AG08395 (cell line): ENCODE results near the gene AUH.
"Not testable (repeated sequence)": the region's sequence is repeated elsewhere in the genome, so short reads cannot be mapped to it uniquely, and the experiment has no call there.

Source experiments
- DNase-seq: peaks from one replicate; pipeline ENCODE4 v3.0.0; 2012; ENCODE audit warnings: mixed read lengths, low spot score

AUH gene

GRCh38 chr9:91378695-91379127 is 17.0 kb upstream of the AUH start:
- peak; percentile 55 for DNase-seq

GRCh38 chr9:91378054-91378453 is 16.3 kb upstream of the AUH start:
- not testable (repeated sequence) for DNase-seq

GRCh38 chr9:91376239-91376638 is 14.5 kb upstream of the AUH start:
- DNase-seq: peak; percentile 13

GRCh38 chr9:91374939-91375338 is 13.2 kb upstream of the AUH start:
- DNase-seq: peak; percentile 34

DNA sequence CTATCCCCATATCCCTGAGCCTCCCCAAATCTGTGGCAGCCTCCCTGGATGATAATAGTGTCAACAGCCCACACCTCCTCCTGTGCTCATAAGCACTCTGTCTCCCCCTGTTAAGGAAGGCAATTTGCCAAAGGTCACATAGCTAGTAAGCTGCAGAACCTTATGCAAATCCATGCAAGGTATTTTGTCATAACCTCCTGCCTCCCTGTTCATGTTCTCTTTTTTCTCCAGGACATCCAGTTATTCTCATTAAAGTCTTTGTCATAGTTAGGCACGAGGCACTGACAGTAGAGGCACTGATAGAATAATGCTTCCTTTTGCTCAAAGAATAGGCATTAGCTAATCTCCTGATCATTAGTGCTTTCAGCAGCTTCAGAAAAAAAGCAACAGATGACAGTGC is 10.2 kb upstream of the AUH start:
- no peak for DNase-seq

- not testable (repeated sequence) for DNase-seq
Measured at GRCh38 chr9:91370006-91370405, 8.3 kb upstream of the AUH start.

DNA sequence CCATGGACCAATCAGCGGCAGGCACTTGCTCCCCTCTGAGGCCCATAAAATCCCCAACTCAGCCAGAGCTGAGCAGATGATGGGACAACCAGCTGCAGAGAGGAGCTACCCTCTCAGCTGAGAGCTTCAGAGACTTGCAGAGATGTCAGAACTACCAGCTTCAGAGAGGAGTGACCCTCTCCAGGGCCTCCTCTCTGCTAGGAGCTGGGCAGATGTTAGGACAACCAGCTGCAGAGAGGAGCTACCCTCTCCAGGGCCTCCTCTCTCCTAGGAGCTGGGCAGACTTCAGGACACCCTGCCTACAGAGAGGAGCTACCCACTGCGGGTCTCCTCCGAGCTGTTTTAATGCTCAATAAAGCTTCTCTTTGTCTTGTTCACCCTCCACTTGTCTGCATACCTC is 3.0 kb upstream of the AUH start:
- DNase-seq: no peak

DNA sequence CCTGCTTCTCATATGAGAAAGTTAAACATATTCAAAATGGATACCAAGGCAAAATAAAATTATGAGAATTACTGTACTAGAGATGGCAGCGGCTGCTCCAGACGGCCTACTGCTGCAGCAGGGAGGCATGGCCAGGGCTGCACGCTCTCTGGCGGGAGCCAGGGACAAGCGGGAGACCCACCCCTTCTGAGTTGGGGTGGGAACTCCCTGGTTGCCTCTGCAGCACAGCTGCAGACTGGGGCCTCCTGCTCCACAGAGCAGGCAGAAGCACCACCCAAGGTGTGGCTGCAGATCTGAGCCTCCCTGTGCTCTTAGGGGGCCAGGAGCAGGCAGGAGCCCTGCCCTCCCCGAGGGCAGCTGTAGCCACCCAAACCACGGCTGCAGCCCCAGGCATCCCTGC is 2.3 kb upstream of the AUH start:
- DNase-seq: no peak

- no peak for DNase-seq
Measured at GRCh38 chr9:91362051-91362611, 413 bp upstream of the AUH start.

- no peak for DNase-seq
Measured at GRCh38 chr9:91360551-91361290, 997 bp downstream of the AUH start.

DNA sequence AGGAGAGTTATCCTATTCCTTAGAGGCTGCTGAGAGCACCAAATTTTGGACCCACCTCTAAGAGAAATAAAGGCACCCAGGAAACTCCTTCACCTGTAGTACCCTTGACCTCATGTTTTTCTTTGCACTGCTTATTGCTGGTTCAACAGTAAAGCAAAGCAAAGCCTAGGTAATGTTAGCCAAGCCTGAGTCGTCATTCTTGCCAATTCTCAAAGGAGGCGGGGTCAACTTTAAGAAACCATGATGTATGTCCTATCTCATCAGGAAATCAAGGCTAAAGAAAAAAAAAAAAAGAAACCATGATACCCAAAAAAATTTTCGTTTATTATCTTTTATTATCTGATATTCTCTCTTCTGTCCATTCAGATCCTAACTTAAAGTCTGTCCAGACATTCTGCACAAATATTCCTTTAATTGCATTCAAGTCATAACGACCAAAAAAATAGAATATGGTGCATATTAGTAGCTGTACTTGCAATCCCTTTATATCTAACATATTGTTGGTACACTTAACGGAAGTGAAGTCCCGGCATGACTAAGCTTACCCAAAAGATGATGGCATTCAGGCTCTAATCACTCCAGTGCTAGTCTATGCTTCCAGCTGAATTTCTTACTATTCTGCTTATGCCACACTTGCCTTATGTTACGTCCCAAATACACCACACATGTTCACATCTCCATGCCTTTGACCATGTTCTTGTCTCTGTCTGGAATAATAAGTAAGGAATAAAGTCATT is 1.8 kb downstream of the AUH start:
- DNase-seq: peak; percentile 12

DNA sequence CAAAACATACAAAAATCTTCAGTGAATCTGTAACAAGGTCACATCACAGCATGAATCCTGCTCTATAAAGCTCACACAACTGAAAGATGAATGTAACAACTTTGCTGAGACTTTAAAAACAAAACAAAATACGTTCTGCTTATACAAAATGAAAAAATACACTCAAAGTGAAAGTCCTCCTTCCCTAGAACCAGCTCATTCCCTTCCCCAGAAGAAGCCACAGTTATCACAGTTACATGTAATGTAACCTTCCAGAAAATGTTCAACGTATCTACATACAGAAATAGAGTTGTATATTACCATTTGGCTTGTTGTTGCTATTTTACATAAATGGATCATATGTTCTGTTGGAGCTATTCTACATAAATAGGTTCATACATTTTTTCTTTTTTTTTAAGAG is 2.6 kb downstream of the AUH start:
- no peak for DNase-seq

DNA sequence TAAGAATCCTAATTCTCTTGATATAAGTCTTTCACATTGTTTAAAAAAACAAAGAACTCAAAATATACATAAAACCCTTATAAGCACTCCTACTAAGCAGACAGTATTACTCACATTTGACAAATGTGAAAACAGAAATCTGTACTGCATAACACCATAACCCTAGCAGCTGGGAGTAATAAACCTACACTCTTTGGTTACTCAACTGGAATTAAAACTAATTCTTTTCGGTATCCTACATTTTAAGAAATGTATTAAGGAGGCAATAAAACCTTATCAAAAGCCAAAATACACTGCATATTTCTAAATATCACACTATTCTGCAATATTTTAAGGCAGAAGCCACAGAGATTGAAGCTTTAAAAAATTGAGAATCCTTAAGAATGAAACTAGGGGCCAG is 6.8 kb downstream of the AUH start:
- DNase-seq: no peak

- no peak for DNase-seq
Measured at GRCh38 chr9:91349115-91349555, 12.6 kb downstream of the AUH start.

DNA sequence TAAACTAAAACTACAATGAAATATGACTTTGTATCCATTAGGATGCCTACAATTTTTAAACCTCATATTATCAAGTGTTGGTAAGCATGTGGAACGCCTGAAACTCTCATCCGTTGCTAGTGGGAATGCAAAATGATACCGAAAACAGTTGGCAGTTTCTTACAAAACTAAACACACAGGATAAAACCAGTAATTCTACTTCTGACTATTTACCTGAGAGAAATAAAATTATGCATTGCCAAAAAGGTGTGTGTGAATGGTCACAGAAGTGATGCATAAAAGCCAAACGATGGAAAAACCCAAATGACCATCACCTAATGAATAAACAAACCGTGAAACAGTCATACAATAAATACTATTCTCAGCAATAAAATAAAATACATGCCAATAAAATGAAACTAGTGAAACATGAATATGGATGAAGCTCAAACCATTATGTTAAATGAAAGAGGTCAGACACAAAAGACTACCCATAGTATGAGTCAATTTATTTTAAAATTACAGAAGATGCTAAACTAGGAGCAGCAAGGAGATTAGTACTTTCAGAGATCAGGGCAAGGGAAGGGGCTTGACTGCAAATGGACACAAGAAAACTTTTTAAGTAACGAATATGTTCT is 13.4 kb downstream of the AUH start:
- no peak for DNase-seq

DNA sequence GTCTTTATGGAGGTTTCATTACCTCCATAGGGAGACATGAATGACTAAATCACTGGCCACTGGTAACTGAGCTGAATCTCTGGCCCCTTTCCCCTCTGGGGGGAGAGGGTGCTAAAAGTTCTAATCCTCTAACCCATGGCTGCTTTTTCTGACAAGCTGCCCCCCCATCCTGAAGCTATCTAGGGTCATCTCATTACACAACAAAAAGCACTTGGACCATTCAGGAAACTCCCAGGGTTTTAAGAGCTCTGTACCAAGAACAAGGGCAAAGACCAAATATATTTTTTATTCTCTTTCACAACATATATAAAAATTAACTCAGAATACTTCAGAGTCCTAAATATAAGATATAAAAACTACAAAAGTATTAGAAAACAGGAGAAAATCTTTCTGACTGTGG is 14.3 kb downstream of the AUH start:
- no peak for DNase-seq

DNA sequence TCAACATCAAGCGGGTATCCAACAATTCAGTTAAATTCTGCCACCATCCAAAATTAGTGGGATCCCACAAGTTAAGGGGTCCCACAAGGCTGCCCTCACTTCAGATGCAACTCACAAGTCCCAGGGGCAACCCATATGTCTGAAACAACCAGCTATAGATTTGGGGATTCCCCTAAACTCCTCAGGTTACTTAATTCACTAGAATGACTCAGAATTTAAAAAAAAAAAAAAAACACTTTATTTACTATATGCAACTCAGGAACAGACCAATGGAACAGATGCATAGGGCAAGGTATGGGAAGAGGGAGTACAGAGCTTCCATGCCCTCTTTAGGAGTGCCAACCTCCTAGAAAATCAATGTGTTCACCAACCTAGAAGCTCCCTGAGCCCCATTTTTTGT is 15.1 kb downstream of the AUH start:
- no peak for DNase-seq

GRCh38 chr9:91345978-91346377 is 15.7 kb downstream of the AUH start:
- no peak for DNase-seq

- DNase-seq: no peak
Measured at GRCh38 chr9:91342575-91342974, 19.1 kb downstream of the AUH start.

DNA sequence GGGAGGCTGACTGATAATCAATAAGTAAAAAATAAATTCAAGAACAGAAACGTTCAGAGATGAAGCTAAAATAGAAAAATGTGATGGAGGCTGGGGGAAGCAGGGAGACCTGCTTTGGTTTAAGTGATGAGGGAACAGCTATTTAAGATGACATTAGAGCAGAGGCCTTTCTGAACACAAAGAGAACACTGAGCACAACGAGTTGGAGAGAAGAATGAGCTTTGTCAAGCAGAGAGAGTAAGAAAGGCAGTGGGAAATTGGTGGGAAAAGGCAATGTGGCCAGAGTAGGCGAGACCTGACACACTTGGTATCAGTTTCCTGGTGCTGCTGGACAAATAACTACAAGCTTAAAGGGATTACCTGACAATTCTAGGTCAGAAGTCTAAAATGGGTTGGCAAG is 20.0 kb downstream of the AUH start:
- DNase-seq: no peak

DNA sequence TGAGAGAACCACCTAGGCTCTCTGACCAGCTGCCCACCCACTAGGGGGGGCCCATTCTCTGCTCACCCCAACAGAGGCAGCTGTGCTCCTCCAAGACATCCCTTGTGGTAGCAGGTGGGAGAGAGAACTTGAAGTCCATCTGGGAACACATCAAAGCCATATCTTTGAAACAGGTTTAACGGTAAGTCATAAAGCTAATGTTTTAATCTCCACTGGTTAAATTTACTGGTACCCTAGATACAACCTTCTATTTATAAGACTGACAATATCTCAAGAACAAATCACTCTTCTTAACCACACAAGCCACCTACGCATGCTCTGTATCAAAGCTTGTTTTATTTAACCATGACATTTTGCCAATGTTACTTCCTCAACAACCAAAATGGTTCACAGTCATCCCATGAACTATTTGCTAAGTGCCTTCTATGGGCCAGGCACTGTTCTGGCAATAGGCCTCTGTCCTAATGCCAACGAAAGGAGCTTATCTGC is 20.4 kb downstream of the AUH start:
- no peak for DNase-seq

DNA sequence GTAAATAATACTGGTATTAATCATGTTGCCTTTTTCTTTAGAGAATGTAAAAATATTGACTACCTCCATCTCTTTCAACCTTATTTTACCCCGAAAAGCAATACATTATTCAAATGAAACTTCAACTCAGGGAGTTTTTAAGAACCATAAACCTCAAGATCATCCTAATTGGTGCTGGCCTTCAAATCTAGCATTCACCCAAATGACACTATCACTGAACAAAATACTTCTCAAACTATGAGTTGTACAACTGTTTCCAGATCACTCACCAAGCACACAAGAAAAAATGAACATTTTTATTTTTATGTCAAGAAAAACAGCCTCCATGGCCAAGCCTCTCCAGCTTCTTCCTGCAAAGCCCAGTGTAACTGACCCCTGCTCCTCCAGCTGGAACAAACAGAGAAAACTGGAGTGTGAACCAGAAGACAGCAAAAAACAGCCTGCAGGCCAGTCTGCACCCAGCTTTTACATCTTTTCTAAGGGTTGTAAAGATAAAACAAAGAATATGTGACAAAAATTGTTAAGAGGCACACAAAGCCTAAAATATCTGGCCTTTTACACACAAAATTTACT is 21.2 kb downstream of the AUH start:
- DNase-seq: no peak
